ENCODE measurements around the gene MRO. TPM values are rescaled to one million over a fixed set of nuclear protein-coding genes. Genes with fewer than 3 reads are reported as not detected.

Gene MRO
- total RNA-seq, 1 experiment from 2014 or later = 0.32 TPM

DNA sequence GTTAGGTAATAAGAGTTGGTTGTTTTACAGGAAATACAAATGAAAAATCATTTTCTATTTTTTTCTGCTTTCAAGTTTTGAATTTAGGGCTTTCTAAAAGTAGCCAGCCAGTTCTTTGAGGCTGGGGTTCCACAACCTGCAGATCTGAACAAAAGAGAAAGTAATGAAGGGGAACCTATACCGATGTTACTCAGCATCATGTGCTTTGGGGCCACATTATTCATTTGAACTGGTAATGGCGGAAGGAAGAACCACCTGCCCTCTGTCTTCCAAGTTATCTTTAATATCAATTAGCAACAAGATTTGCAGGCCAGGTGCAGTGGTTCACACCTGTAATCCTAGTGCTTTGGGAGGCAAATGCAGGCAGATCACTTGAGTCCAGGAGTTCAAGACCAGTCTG lies 12.9 kb upstream of the MRO start:
- peaks cover 5% of the 10 kb centered on the region for H3K27me3 ChIP-seq (replicated peaks; ENCODE audit: insufficient read depth, low read depth, low read length, poor library complexity)
- POLR2A ChIA-PET (ENCODE audit: low non-redundant PET) = no interaction called here
- no peak overlapping the region for H3K27ac ChIP-seq (ENCODE audit: low read depth, low read length, poor library complexity, severe bottlenecking)
- CTCF ChIA-PET = no interaction called here
- intact Hi-C loops (cut with micrococcal nuclease; ENCODE audit: unreplicated experiment) = no loop called here
- no peak for DNase-seq (ENCODE audit: low spot score)
- TF ChIP-seq EZH2 (IDR thresholded peaks at IDR 0.05; ENCODE audit: borderline replicate concordance, low read depth, low read length, poor library complexity, severe bottlenecking) (no peak), CTCF (conservative IDR thresholded peaks at IDR 0.05; ENCODE audit: low read depth, low read length) (no peak)
- BruUV-seq (replicated peaks) = no TSS peak
- peaks cover 7% of the 10 kb centered on the region for H3K4me1 ChIP-seq (ENCODE audit: insufficient read depth, low read length, poor library complexity, severe bottlenecking)
- no peaks in the 10 kb centered on the region for H3K9me3 ChIP-seq (ENCODE audit: low read depth, low read length, poor library complexity, severe bottlenecking)
- no peaks in the 10 kb centered on the region for H3K36me3 ChIP-seq (ENCODE audit: insufficient read depth, low read length, poor library complexity, severe bottlenecking)
- no peak overlapping the region for H3K4me3 ChIP-seq (ENCODE audit: low read depth, low read length, poor library complexity, severe bottlenecking)

GRCh38 chr18:50830544-50830943 lies 10.7 kb upstream of the MRO start:
- BruUV-seq (replicated peaks) = no TSS peak
- Histone ChIP-seq H3K36me3 (ENCODE audit: insufficient read depth, low read length, poor library complexity, severe bottlenecking) (no peaks in the 10 kb centered on the region), H3K9me3 (ENCODE audit: low read depth, low read length, poor library complexity, severe bottlenecking) (no peaks in the 10 kb centered on the region), H3K27me3 (replicated peaks; ENCODE audit: insufficient read depth, low read depth, low read length, poor library complexity) (no peaks in the 10 kb centered on the region), H3K4me1 (ENCODE audit: insufficient read depth, low read length, poor library complexity, severe bottlenecking) (no peaks in the 10 kb centered on the region), H3K27ac (ENCODE audit: low read depth, low read length, poor library complexity, severe bottlenecking) (no peak overlapping the region), H3K4me3 (ENCODE audit: low read depth, low read length, poor library complexity, severe bottlenecking) (no peak overlapping the region)
- intact Hi-C loops (cut with micrococcal nuclease; ENCODE audit: unreplicated experiment) = no loop called here
- TF ChIP-seq EZH2 (IDR thresholded peaks at IDR 0.05; ENCODE audit: borderline replicate concordance, low read depth, low read length, poor library complexity, severe bottlenecking) (no peak), CTCF (conservative IDR thresholded peaks at IDR 0.05; ENCODE audit: low read depth, low read length) (no peak)
- POLR2A ChIA-PET (ENCODE audit: low non-redundant PET) = no interaction called here
- CTCF ChIA-PET = no interaction called here
- DNase-seq (ENCODE audit: low spot score) = no peak

- intact Hi-C loops (cut with micrococcal nuclease; ENCODE audit: unreplicated experiment) = loop anchor here (10.0 kb wide), 1 partner anchor 275 kb away; no protein-coding TSS in a partner anchor
- Histone ChIP-seq H3K36me3 (ENCODE audit: insufficient read depth, low read length, poor library complexity, severe bottlenecking) (no peaks in the 10 kb centered on the region), H3K4me1 (ENCODE audit: insufficient read depth, low read length, poor library complexity, severe bottlenecking) (no peaks in the 10 kb centered on the region), H3K27me3 (replicated peaks; ENCODE audit: insufficient read depth, low read depth, low read length, poor library complexity) (no peaks in the 10 kb centered on the region), H3K4me3 (ENCODE audit: low read depth, low read length, poor library complexity, severe bottlenecking) (no peak overlapping the region), H3K9me3 (ENCODE audit: low read depth, low read length, poor library complexity, severe bottlenecking) (no peaks in the 10 kb centered on the region), H3K27ac (ENCODE audit: low read depth, low read length, poor library complexity, severe bottlenecking) (no peak overlapping the region)
- TF ChIP-seq CTCF (conservative IDR thresholded peaks at IDR 0.05; ENCODE audit: low read depth, low read length) (no peak), EZH2 (IDR thresholded peaks at IDR 0.05; ENCODE audit: borderline replicate concordance, low read depth, low read length, poor library complexity, severe bottlenecking) (no peak)
- BruUV-seq (replicated peaks) = no TSS peak
- ChIA-PET CTCF (no interaction called here), POLR2A (ENCODE audit: low non-redundant PET) (no interaction called here)
- no peak for DNase-seq (ENCODE audit: low spot score)
Measured at GRCh38 chr18:50829644-50830043, 9.8 kb upstream of the MRO start.
